ENCODE data around the gene CARS2. TPM values are rescaled to one million over a fixed set of nuclear protein-coding genes. Genes with fewer than 3 reads are reported as not detected.
"Not testable (repeated sequence)": the region's sequence is repeated elsewhere in the genome, so short reads cannot be mapped to it uniquely, and the experiment has no call there.

Gene CARS2
- total RNA-seq, 1 donor from 2014 or later: 41.0 TPM

DNA sequence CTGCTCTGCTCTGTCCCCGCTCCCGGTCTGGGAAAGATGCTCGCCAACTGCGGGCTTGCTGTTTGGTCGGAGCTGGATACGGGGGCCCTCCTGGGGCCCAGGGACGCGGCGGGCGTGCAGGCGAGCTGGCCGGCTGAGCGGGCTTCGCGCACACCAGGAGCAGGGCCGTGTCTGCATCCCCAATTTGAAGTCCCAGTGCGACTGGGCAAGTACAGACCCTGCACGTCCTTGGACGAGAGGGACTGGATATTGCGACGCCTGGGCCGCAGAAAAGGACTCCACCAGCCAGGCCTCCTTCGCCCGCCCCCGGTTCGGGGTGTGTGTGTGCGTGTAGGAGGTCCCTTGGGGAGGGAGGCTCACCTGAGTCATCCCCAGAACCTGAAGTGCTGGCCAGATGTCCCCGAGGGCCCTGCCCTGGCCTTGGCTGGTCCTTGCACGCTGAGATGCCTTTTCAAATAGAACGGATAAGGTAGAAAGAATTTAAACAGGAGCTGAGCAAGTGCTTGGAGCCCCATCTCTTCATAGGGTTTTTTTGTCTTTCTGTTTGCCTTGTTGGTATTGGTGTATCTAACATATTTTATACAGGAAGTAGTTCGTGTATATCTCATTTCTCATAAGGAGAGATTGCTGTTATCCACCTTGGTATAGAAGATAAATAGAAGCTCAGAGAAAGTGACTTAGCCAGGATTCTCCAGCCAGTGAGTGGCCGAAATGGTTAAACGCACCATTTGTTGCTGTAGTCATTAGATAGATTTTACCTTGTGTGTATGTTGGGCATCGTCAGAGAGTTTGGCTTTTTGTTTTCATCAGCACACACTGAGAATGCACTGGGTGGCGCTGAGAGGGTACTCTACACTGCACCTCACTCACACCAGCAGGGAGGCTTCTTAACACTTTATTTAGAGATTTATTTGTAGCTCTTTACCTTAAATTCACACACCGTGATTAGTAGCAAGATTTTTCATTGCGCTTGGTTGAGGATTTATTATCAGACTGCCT, 89.5 kb downstream of the CARS2 start:
- H3K27me3 ChIP-seq: no peaks in the 10 kb centered on the region
- peaks cover 6 to 21% of the 10 kb centered on the region in 2 donors for H3K4me1 ChIP-seq
- no peaks in the 10 kb centered on the region for H3K9me3 ChIP-seq
- peak overlapping the region; percentile 95 to 96 for H3K27ac ChIP-seq
- H3K36me3 ChIP-seq: no peaks in the 10 kb centered on the region
- TF ChIP-seq CTCF (IDR thresholded peaks at IDR 0.05): no peak
- DNase-seq (ENCODE audit: low spot score in 2 of 2): peak; percentile 38 to 72
- H3K4me3 ChIP-seq: peak overlapping the region; percentile 89 to 98
- intact Hi-C loops (cut with DNase I): loop anchor here (5.0 kb wide), 1 partner anchor 94 kb away; no protein-coding TSS in a partner anchor

DNA sequence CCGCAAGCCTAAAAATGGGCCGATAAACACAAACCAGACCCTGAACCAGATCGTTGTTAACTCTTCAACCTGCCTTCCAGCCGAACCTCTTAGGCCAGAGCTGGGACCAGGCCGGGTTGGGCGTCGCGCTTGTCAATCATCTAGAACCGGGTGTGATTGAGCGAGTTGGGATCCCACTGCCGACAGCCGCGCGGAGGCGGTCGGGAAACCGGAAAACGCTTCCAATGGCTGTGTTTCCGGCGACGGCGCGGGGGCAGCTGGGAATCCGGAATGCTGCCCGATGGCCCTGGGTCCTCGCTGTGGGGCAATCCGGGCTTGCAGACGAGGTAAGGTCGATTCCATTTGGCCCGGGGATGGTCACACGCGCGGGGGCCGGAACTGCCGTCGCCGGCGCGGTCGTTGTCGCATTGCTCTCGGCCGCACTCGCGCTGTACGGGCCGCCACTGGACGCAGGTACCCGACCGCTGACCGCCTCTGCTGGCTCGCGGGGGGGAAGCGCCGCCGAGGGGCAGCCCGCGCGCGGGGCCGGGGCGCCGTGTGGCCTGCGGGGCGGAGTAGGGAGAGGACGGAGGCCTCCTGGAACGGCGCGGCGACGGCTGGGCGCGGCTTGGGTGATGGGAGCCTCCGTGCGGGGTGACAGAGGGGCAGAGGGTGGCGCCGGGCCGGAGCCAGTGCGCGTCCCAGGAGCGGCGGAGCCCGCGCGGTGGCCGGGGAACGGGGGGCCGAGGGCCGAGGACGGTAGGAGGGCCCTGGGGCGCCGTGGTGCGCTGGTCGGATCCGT, 90.4 kb downstream of the CARS2 start, which contains the start of gene NAXD:
TSS of gene NAXD (plus strand) at position 224 of the 781 bp plus-strand sequence. CDS start at position 281, 57 bp downstream.
- peak; percentile 67 to 96 for DNase-seq (ENCODE audit: low spot score in 2 of 2)
- Histone ChIP-seq H3K4me3 (peak within 1 kb of the TSS; percentile 89 to 98), H3K4me1 (peaks cover 6 to 21% of the 10 kb centered on the region in 2 donors), H3K36me3 (no peaks in the 10 kb centered on the region), H3K27me3 (no peaks in the 10 kb centered on the region), H3K9me3 (no peaks in the 10 kb centered on the region), H3K27ac (peak within 1 kb of the TSS; percentile 95 to 96)
- intact Hi-C loops (cut with DNase I): loop anchor here (2.0 to 5.0 kb wide), 3 partner anchors 55 to 97 kb away; partner anchors contain the start of genes ING1 and RAB20
- no peak for TF ChIP-seq CTCF (IDR thresholded peaks at IDR 0.05)

- Histone ChIP-seq H3K4me1 (peaks cover 6 to 21% of the 10 kb centered on the region in 2 donors), H3K27me3 (no peaks in the 10 kb centered on the region), H3K9me3 (no peaks in the 10 kb centered on the region), H3K4me3 (peak overlapping the region; percentile 89 to 98), H3K27ac (peak overlapping the region; percentile 95 to 96), H3K36me3 (no peaks in the 10 kb centered on the region)
- no peak for TF ChIP-seq CTCF (IDR thresholded peaks at IDR 0.05)
- no peak for DNase-seq (ENCODE audit: low spot score in 2 of 2)
- intact Hi-C loops (cut with DNase I): loop anchor here (2.0 to 5.0 kb wide), 3 partner anchors 54 to 98 kb away; partner anchors contain the start of genes ING1 and RAB20
These were observed 91.0 kb downstream of the CARS2 start for GRCh38 chr13:110615005-110615321.

GRCh38 chr13:110610955-110611595, 94.8 kb downstream of the CARS2 start:
- Histone ChIP-seq H3K36me3 (no peaks in the 10 kb centered on the region), H3K4me1 (peaks cover 2 to 4% of the 10 kb centered on the region in 2 donors), H3K4me3 (no peak overlapping the region), H3K27ac (no peak overlapping the region), H3K27me3 (no peaks in the 10 kb centered on the region), H3K9me3 (no peaks in the 10 kb centered on the region)
- TF ChIP-seq CTCF (IDR thresholded peaks at IDR 0.05): no peak
- DNase-seq (ENCODE audit: low spot score in 2 of 2): no peak
- intact Hi-C loops (cut with DNase I): no loop called here

DNA sequence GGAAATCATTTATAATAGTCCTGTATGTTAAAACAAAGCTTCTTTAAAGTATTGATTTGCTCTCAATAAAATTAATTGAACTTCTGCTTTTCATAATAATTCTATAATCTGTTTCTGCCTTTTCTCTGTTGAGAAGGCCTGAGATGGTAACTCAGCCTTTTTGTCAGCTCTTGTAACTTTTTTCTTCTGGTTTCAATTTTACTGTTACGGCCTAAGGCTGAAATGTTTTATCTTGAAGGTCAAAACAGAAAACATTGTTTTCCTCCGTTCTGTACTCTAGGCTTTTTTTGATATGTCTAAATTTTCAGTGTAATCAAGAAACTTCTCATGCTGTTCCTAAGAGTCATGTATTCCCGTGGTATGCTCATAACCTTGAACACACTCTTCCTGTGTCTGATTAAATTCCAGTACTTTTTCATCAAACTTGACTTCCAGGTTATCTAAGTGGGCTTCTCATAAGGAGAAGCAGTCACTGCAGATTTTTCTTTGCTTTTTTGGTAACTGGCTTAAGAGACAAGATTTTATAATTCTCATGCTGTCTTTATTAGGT, 98.2 kb downstream of the CARS2 start:
- intact Hi-C loops (cut with DNase I): no loop called here
- no peak overlapping the region for H3K4me3 ChIP-seq
- H3K27me3 ChIP-seq: no peaks in the 10 kb centered on the region
- no peak for TF ChIP-seq CTCF (IDR thresholded peaks at IDR 0.05)
- H3K36me3 ChIP-seq: no peaks in the 10 kb centered on the region
- DNase-seq (ENCODE audit: low spot score in 2 of 2): no peak
- H3K9me3 ChIP-seq: no peaks in the 10 kb centered on the region
- H3K27ac ChIP-seq: no peak overlapping the region
- no peaks in the 10 kb centered on the region for H3K4me1 ChIP-seq

DNA sequence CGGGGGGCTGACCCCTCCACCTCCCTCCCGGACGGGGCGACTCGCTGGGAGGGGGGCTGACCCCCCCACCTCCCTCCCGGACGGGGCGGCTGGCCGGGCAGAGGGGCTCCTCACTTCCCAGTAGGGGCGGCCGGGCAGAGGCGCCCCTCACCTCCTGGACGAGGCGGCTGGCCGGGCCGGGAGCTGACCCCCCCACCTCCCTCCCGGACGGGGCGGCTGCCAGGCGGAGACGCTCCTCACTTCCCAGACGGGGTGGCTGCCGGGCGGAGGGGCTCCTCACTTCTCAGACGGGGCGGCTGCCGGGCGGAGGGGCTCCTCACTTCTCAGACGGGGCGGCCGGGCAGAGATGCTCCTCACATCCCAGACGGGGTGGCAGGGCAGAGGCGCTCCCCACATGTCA, 99.6 kb downstream of the CARS2 start:
- intact Hi-C loops (cut with DNase I); DNase-seq (ENCODE audit: low spot score in 2 of 2); H3K36me3 ChIP-seq; H3K27ac ChIP-seq; H3K4me3 ChIP-seq; H3K4me1 ChIP-seq; H3K9me3 ChIP-seq; H3K27me3 ChIP-seq: not testable (repeated sequence)
